Sigmoid colon (tissue), 7 donors: ENCODE measurements around the gene GALNT14. TPM values are rescaled to one million over a fixed set of nuclear protein-coding genes. Genes with fewer than 3 reads are reported as not detected.

ENCODE experiments used
- DNase-seq: peaks from one replicate; pipeline ENCODE4 v3.0.0-alpha.2; 2019
- H3K27ac ChIP-seq, 4 donors: fragments of 200-600 bp; sonication (generic); one replicate each; pipeline ENCODE4 v1.5.1; 2016 to 2019; ENCODE audit warnings: mild to moderate bottlenecking in 1 of 4
- H3K27me3 ChIP-seq, 3 donors: fragments of 200-600 bp; sonication (generic); one replicate each; pipeline ENCODE4 v1.5.1; 2019; ENCODE audit warnings: mild to moderate bottlenecking in 1 of 3
- H3K36me3 ChIP-seq, 4 donors: fragments of 200-600 bp; sonication (generic); one replicate each; pipeline ENCODE4 v1.5.1; 2016 to 2019
- H3K4me1 ChIP-seq, 4 donors: fragments of 200-600 bp; sonication (generic); one replicate each; pipeline ENCODE4 v1.5.1; 2017 to 2019
- H3K4me3 ChIP-seq, 4 donors: fragments of 200-600 bp; sonication (generic); one replicate each; pipeline ENCODE4 v1.5.1; 2017 to 2019; ENCODE audit warnings: mild to moderate bottlenecking in 2 of 4, moderate library complexity in 1 of 4
- H3K9me3 ChIP-seq, 4 donors: fragments of 200-600 bp in 3 of 4; sonication (generic) in 3 of 4; one replicate each; pipeline versions ENCODE4 v1.5.1 to v1.6.1; 2013 to 2019
- EP300 ChIP-seq, 4 donors: sonication (generic); formaldehyde crosslinking; IDR thresholded peaks; one replicate each; pipeline ENCODE4 v1.6.1; 2017; ENCODE audit warnings: antibody characterized with exemption in 4 of 4
- POLR2A ChIP-seq, 2 donors: fragments of 450-650 bp; IDR thresholded peaks; one replicate each; pipeline ENCODE4 v1.6.1; 2016; ENCODE audit warnings: antibody characterized with exemption in 2 of 2, mild to moderate bottlenecking in 2 of 2, moderate library complexity in 2 of 2
- POLR2AphosphoS5 ChIP-seq, 4 donors: sonication (generic); formaldehyde crosslinking; IDR thresholded peaks; one replicate each; pipeline ENCODE4 v1.6.1; 2017; ENCODE audit warnings: antibody characterized with exemption in 4 of 4
- WGBS, 2 donors: extraction: QIAGEN DNeasy Blood & Tissue Kit; methylation state at CpG; one replicate each; pipeline ENCODE4 v1.1.7; 2013; 5-methylcytosine and 5-hydroxymethylcytosine counted together
- intact Hi-C: fragments of 100-400 bp; cut with DNase I; formaldehyde crosslinking; loops from one replicate; pipeline ENCODE4 v1.15.1; 2023
- polyA plus RNA-seq, 3 donors: library from polyadenylated mRNA; stranded (reverse); fragments of 200-250 nt; gene quantifications; one replicate each; pipeline ENCODE4 v1.2.3, GENCODE V29; 2013
- total RNA-seq, 4 donors: library from RNA; depleted of rRNA; stranded (reverse); fragments of >200 nt; gene quantifications; one replicate each; pipeline ENCODE4 v1.1.0, GENCODE V29; 2016
- TF ChIP-seq, protein P1 (sequence below), 4 experiments: fragments of 450-650 bp in 3 of 4; fragments of 200-600 bp in 1 of 4; IDR thresholded peaks; one replicate each; pipeline ENCODE4 v1.5.1; 2016 to 2019; ENCODE audit warnings: antibody characterized with exemption in 4 of 4, mild to moderate bottlenecking in 3 of 4, moderate library complexity in 2 of 4
- donor health status: healthy with polysubstance abuse.
- donor health status: Bipolar disorder and iron deficiency.
- donor health status: healthy.

Gene GALNT14
- total and polyA plus RNA-seq, 7 donors, result 1.2 to 2.3 (median 1.2) TPM; not detected in 4

DNA sequence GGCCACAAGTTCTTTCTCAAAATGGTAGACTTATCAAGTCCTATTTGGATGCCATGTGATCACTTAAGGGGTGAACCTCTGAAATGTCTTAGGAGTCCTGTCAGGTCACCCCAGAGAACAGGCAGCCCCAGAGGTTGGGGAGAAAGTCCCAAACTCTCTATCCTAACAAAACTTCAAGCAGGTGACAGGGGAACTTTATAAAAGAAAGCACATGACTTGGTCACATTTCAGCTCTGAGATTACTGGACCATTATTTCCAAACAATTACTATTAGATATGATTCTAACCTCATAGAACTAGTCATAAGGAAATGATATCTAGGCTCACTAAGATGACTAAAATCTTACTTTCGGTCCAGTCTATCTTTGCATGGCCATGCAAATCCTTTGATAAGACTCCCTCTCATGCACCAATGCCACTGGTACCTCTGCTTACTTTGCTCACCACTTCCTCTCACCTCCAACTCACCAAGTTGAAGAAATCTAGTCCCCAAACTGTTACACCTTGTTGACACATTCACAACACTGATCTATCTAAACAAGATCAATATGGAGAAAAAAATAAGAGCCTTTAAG is 107.0 kb downstream of the GALNT14 start:
- intact Hi-C loops, result no loop called here
- Histone ChIP-seq H3K27ac (no peak overlapping the region), H3K4me3 (no peak overlapping the region), H3K27me3 (no peaks in the 10 kb centered on the region), H3K9me3 (peaks cover 0 to 3% (median 0%) of the 10 kb centered on the region in 4 donors), H3K4me1 (no peaks in the 10 kb centered on the region), H3K36me3 (no peaks in the 10 kb centered on the region)
- DNase-seq, result no peak
- 0 to 41% methylated on average over 1 of the region's 1 CpG for WGBS, 2 donors
- TF ChIP-seq POLR2A (IDR thresholded peaks at IDR 0.05) (no peak), EP300 (IDR thresholded peaks at IDR 0.05) (no peak), POLR2AphosphoS5 (IDR thresholded peaks at IDR 0.05) (no peak)
- TF ChIP-seq, protein P1, sequence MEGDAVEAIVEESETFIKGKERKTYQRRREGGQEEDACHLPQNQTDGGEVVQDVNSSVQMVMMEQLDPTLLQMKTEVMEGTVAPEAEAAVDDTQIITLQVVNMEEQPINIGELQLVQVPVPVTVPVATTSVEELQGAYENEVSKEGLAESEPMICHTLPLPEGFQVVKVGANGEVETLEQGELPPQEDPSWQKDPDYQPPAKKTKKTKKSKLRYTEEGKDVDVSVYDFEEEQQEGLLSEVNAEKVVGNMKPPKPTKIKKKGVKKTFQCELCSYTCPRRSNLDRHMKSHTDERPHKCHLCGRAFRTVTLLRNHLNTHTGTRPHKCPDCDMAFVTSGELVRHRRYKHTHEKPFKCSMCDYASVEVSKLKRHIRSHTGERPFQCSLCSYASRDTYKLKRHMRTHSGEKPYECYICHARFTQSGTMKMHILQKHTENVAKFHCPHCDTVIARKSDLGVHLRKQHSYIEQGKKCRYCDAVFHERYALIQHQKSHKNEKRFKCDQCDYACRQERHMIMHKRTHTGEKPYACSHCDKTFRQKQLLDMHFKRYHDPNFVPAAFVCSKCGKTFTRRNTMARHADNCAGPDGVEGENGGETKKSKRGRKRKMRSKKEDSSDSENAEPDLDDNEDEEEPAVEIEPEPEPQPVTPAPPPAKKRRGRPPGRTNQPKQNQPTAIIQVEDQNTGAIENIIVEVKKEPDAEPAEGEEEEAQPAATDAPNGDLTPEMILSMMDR (IDR thresholded peaks at IDR 0.05), result no peak

DNA sequence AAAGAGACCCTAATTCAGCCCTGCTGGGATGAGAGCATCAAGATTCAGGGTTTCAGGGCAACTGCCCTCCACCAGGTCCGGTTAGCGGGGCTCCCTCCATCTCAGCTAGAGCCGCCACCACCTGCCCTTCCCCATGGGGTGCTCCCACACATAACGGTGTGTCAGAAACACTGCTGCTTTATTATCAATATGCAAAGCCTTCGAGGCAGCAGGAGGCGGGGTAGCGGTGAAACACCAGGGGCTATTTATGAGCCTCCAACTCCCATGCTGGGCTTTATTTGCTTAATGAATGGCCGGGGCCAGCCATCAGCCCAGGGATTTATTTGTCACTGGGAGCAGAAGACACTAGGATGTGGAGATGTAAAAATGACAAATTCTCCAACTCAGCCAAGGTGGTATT is 109.8 kb downstream of the GALNT14 start:
- Histone ChIP-seq H3K4me3 (no peak overlapping the region), H3K9me3 (no peaks in the 10 kb centered on the region), H3K4me1 (no peaks in the 10 kb centered on the region), H3K27me3 (no peaks in the 10 kb centered on the region), H3K36me3 (no peaks in the 10 kb centered on the region), H3K27ac (no peak overlapping the region)
- TF ChIP-seq, protein P1 (IDR thresholded peaks at IDR 0.05), result no peak
- TF ChIP-seq POLR2AphosphoS5 (IDR thresholded peaks at IDR 0.05) (no peak), POLR2A (IDR thresholded peaks at IDR 0.05) (no peak), EP300 (IDR thresholded peaks at IDR 0.05) (no peak)
- intact Hi-C loops, result no loop called here
- DNase-seq, result no peak
- WGBS, 2 donors, result 53 to 64% methylated on average over 8 of the region's 8 CpGs

DNA sequence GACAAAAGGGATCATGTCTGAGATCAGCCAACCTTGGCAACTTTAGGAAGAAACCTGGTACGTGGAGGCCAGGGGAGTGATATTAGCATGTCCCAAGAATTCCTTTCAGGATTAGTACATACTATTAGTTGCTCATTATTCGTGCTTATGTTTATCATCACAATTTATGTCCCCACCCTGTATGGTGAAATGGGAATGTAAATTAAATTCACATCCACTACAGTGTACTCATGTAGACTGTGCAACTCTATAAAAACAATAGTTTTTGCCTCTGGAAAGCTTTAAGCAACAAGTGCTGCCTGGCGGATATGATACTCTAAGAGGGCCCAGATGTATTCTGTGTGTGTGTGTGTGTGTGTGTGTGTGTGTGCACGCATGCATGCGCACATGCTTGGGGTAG is 110.7 kb downstream of the GALNT14 start:
- TF ChIP-seq EP300 (IDR thresholded peaks at IDR 0.05), result no peak
- TF ChIP-seq, protein P1 (IDR thresholded peaks at IDR 0.05), result no peak
- TF ChIP-seq POLR2A (IDR thresholded peaks at IDR 0.05), result no peak
- TF ChIP-seq POLR2AphosphoS5 (IDR thresholded peaks at IDR 0.05), result no peak
- 83 to 84% methylated on average over 5 of the region's 5 CpGs for WGBS, 2 donors
- Histone ChIP-seq H3K4me1 (no peaks in the 10 kb centered on the region), H3K27ac (no peak overlapping the region), H3K36me3 (no peaks in the 10 kb centered on the region), H3K27me3 (no peaks in the 10 kb centered on the region), H3K9me3 (no peaks in the 10 kb centered on the region), H3K4me3 (no peak overlapping the region)
- intact Hi-C loops, result no loop called here
- DNase-seq, result no peak

DNA sequence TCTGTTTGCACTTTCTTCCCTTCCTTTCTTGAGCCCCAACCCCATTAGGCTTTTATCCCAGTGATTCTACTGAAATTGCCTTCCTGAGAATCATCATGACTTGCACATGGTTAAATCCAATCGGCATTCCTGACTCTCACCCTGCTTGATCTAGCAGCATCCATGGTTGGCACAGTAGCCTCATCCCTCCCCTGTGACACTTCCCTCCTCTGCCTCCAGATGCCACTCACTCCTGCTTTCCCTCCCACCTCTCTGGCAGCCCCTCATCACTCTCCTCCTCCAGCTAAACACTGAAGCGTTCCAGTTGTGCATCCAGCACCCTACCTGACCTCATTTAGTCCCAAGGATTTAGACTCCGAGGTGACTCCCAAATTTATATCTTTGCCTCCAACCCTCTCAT is 114.7 kb downstream of the GALNT14 start:
- H3K4me3 ChIP-seq, result no peak overlapping the region
- no peaks in the 10 kb centered on the region for H3K27me3 ChIP-seq
- H3K27ac ChIP-seq, result no peak overlapping the region
- no peaks in the 10 kb centered on the region for H3K36me3 ChIP-seq
- 83 to 87% methylated on average over 3 of the region's 3 CpGs for WGBS, 2 donors
- no peak for DNase-seq
- TF ChIP-seq EP300 (IDR thresholded peaks at IDR 0.05), result no peak
- TF ChIP-seq, protein P1 (IDR thresholded peaks at IDR 0.05), result no peak
- no peak for TF ChIP-seq POLR2AphosphoS5 (IDR thresholded peaks at IDR 0.05)
- no peak for TF ChIP-seq POLR2A (IDR thresholded peaks at IDR 0.05)
- H3K9me3 ChIP-seq, result no peaks in the 10 kb centered on the region
- intact Hi-C loops, result no loop called here
- peaks cover 0 to 7% (median 0%) of the 10 kb centered on the region in 4 donors for H3K4me1 ChIP-seq

DNA sequence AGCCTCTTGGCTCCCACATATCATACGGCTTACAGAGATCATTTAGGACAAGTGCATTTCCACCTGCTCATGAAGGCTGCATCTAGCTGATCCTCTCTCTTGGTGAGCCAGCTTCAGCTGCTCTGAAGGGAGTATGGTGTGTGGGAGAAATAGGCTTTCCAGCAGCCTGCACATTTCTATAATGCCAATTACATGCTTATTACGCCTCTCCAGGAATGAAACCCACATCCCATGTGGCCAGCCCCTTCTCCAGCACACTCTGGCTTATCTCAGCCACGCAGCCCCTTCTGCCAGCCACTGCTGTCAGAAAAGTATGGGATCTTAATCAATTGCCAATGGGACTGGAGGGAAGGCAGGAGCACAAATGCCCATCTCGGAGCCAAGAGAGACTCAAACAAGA is 117.5 kb downstream of the GALNT14 start:
- WGBS, 2 donors, result 84 to 92% methylated on average over 4 of the region's 4 CpGs

More for the DNA sequence above, 117.5 kb downstream of the GALNT14 start:
- H3K4me3 ChIP-seq, result no peak overlapping the region
- intact Hi-C loops, result no loop called here
- H3K9me3 ChIP-seq, result no peaks in the 10 kb centered on the region
- H3K36me3 ChIP-seq, result no peaks in the 10 kb centered on the region
- no peaks in the 10 kb centered on the region for H3K27me3 ChIP-seq
- H3K4me1 ChIP-seq, result peaks cover 0 to 7% (median 0%) of the 10 kb centered on the region in 4 donors
- TF ChIP-seq EP300 (IDR thresholded peaks at IDR 0.05) (no peak), POLR2A (IDR thresholded peaks at IDR 0.05) (no peak), POLR2AphosphoS5 (IDR thresholded peaks at IDR 0.05) (no peak)
- TF ChIP-seq, protein P1 (IDR thresholded peaks at IDR 0.05), result no peak
- DNase-seq, result no peak
- no peak overlapping the region for H3K27ac ChIP-seq
